Measurements from ENCODE around the gene ZNF799. TPM values are rescaled to one million over a fixed set of nuclear protein-coding genes. Genes with fewer than 3 reads are reported as not detected.

Gene ZNF799
- total and polyA plus RNA-seq, 2 of the 4 experiments (the other 2 are of a cell fraction), result 0.79 to 3.4 TPM

GRCh38 chr19:12374026-12374425, 27.0 kb downstream of the ZNF799 start:
- intact Hi-C loops (cut with micrococcal nuclease) (no loop called here), in situ Hi-C loops (cut with MboI; ENCODE audit: low sequenced_read_pairs) (no loop called here), dilution Hi-C loops (cut with HindIII; ENCODE audit: low sequenced_read_pairs, unreplicated experiment) (no loop called here)
- ATAC-seq (ENCODE audit: low read depth) (no peak), DNase-seq (no peak)
- H3K4me1 ChIP-seq (ENCODE audit: control insufficient read depth, insufficient read depth, low read length), result no peaks in the 10 kb centered on the region
- no peaks in the 10 kb centered on the region for H3K9me1 ChIP-seq (ENCODE audit: insufficient read depth, low read length)
- no peak overlapping the region for H2BK15ac ChIP-seq (ENCODE audit: low read depth, low read length)
- no peaks in the 10 kb centered on the region for H3K36me3 ChIP-seq (ENCODE audit: control insufficient read depth, insufficient read depth, low read length)
- no peak overlapping the region for H3K14ac ChIP-seq (replicated peaks; ENCODE audit: low read depth, low read length)
- H3K9ac ChIP-seq (ENCODE audit: low read depth, low read length), result no peak overlapping the region
- H4K91ac ChIP-seq (ENCODE audit: insufficient read depth, low read depth, low read length), result no peak overlapping the region
- H2AK9ac ChIP-seq (replicated peaks; ENCODE audit: low read depth, low read length, poor library complexity), result no peak overlapping the region
- peaks cover 19% of the 10 kb centered on the region for H3K9me3 ChIP-seq (ENCODE audit: control insufficient read depth, insufficient read depth, low read length)
- WGBS, 2 experiments (ENCODE audit: extremely low coverage in 2 of 2, insufficient read length in 1 of 2), result no CpG with 5 or more reads among the region's 1 CpG
- H3K4me2 ChIP-seq (ENCODE audit: low read depth, low read length), result no peak overlapping the region
- CTCF ChIA-PET, result no interaction called here
- TF ChIP-seq SMC3 (IDR thresholded peaks at IDR 0.05; ENCODE audit: low read depth, low read length) (no peak), MAFK (IDR thresholded peaks at IDR 0.05; ENCODE audit: low read depth, low read length) (no peak), USF2 (IDR thresholded peaks at IDR 0.05; ENCODE audit: low read depth, low read length) (no peak), NFE2L2 (IDR thresholded peaks at IDR 0.05; ENCODE audit: low read depth, low read length) (no peak), FOS (IDR thresholded peaks at IDR 0.05; ENCODE audit: low read depth, low read length) (no peak), RAD21 (IDR thresholded peaks at IDR 0.05; ENCODE audit: low read length) (no peak), RFX5 (IDR thresholded peaks at IDR 0.05; ENCODE audit: low read depth, low read length) (no peak), RCOR1 (IDR thresholded peaks at IDR 0.05; ENCODE audit: insufficient replicate concordance, low read length) (no peak), MAZ (IDR thresholded peaks at IDR 0.05; ENCODE audit: borderline replicate concordance, low read depth, low read length) (no peak), POLR2A (IDR thresholded peaks at IDR 0.05; ENCODE audit: low read depth, low read length) (no peak), CTCF (conservative IDR thresholded peaks at IDR 0.05; ENCODE audit: low read depth, low read length) (no peak), ELK1 (IDR thresholded peaks at IDR 0.05; ENCODE audit: borderline replicate concordance, low read depth, low read length) (no peak), CHD1 (IDR thresholded peaks at IDR 0.05; ENCODE audit: low read depth, low read length) (no peak), CEBPB (IDR thresholded peaks at IDR 0.05; ENCODE audit: low read depth, low read length) (no peak), MXI1 (IDR thresholded peaks at IDR 0.05; ENCODE audit: borderline replicate concordance, low read depth, low read length) (no peak), BHLHE40 (IDR thresholded peaks at IDR 0.05; ENCODE audit: low read depth, low read length) (no peak)
- no peaks in the 10 kb centered on the region for H4K20me1 ChIP-seq (ENCODE audit: insufficient read depth, low read length)
- H3K27ac ChIP-seq (ENCODE audit: insufficient read depth, low read length), result no peak overlapping the region
- H2AFZ ChIP-seq (replicated peaks; ENCODE audit: low read length, poor library complexity), result no peak overlapping the region
- H3K79me1 ChIP-seq (ENCODE audit: low read depth in 1 of 2, low read length in 2 of 2), result no peaks in the 10 kb centered on the region
- H3K18ac ChIP-seq (ENCODE audit: low read depth, low read length), result no peak overlapping the region
- H3K4me3 ChIP-seq (ENCODE audit: insufficient read depth, low read depth, low read length), result no peak overlapping the region
- H4K8ac ChIP-seq (ENCODE audit: low read depth in 2 of 2, low read length in 2 of 2), result no peak overlapping the region
- no TSS peak for BruUV-seq (replicated peaks)
- H2BK5ac ChIP-seq (ENCODE audit: low read depth, low read length, poor library complexity, severe bottlenecking), result no peak overlapping the region
- no peak overlapping the region for H2AK5ac ChIP-seq (ENCODE audit: low read depth, low read length)
- H2BK120ac ChIP-seq (ENCODE audit: low read depth, low read length), result no peak overlapping the region
- H4K5ac ChIP-seq (ENCODE audit: low read depth, low read length), result no peak overlapping the region
- H3K56ac ChIP-seq (ENCODE audit: extremely low read depth, insufficient read depth, low read length), result no peak overlapping the region
- no peak overlapping the region for H2BK20ac ChIP-seq (ENCODE audit: low read depth, low read length)
- POLR2A ChIA-PET (ENCODE audit: unreplicated experiment), result no interaction called here
- H3K27me3 ChIP-seq (ENCODE audit: control insufficient read depth, insufficient read depth, low read length), result no peaks in the 10 kb centered on the region
- no peak overlapping the region for H3K23ac ChIP-seq (ENCODE audit: low read depth, low read length)
- H3K4ac ChIP-seq (ENCODE audit: low read depth, low read length), result no peak overlapping the region

Measured in IMR-90 (cell line).